Left forelimb (tissue), 1 donor: ENCODE data around the gene OPA1.

ENCODE experiments used
- DNase-seq: peaks from one replicate; pipeline ENCODE4 v3.0.0-alpha.2; 2018; ENCODE audit warnings: low spot score

The OPA1 gene, protein sequence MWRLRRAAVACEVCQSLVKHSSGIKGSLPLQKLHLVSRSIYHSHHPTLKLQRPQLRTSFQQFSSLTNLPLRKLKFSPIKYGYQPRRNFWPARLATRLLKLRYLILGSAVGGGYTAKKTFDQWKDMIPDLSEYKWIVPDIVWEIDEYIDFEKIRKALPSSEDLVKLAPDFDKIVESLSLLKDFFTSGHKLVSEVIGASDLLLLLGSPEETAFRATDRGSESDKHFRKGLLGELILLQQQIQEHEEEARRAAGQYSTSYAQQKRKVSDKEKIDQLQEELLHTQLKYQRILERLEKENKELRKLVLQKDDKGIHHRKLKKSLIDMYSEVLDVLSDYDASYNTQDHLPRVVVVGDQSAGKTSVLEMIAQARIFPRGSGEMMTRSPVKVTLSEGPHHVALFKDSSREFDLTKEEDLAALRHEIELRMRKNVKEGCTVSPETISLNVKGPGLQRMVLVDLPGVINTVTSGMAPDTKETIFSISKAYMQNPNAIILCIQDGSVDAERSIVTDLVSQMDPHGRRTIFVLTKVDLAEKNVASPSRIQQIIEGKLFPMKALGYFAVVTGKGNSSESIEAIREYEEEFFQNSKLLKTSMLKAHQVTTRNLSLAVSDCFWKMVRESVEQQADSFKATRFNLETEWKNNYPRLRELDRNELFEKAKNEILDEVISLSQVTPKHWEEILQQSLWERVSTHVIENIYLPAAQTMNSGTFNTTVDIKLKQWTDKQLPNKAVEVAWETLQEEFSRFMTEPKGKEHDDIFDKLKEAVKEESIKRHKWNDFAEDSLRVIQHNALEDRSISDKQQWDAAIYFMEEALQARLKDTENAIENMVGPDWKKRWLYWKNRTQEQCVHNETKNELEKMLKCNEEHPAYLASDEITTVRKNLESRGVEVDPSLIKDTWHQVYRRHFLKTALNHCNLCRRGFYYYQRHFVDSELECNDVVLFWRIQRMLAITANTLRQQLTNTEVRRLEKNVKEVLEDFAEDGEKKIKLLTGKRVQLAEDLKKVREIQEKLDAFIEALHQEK

DNA sequence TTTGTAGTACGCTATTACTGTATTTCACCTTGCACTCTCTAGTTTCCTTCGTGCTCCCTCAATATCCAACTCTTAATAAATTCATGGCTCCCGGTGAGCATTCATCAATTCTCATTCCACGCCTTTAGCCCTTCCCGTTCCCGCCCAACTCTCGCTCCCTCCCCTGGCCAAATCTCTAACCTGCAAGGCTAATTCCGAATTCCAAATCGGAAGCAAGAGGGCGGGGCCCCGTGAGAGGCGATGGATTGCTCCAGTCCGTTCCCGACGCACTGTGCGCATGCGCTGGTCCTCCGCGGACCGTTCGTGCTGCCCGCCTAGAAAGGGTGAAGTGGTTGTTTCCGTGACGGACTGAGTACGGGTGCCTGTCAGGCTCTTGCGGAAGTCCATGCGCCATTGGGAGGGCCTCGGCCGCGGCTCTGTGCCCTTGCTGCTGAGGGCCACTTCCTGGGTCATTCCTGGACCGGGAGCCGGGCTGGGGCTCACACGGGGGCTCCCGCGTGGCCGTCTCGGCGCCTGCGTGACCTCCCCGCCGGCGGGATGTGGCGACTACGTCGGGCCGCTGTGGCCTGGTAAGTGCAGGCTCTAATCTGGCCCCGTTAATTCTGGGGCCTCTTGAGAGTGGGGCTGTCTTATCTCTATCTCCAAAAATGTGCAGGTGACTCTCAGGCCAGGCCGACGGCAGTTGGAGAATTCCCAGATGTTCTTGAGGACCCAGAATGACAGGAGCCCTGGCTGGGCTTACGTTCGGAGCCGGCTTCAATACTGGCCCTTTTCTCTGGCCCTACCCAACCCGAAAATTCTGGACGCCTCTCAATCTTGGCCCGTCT lies at the start of gene OPA1:
Gene OPA1, plus strand, starts transcription at position 368 of the 827 bp plus-strand sequence. Its CDS starts 170 bp downstream, at position 538.
- peak; percentile 97 for DNase-seq

DNA sequence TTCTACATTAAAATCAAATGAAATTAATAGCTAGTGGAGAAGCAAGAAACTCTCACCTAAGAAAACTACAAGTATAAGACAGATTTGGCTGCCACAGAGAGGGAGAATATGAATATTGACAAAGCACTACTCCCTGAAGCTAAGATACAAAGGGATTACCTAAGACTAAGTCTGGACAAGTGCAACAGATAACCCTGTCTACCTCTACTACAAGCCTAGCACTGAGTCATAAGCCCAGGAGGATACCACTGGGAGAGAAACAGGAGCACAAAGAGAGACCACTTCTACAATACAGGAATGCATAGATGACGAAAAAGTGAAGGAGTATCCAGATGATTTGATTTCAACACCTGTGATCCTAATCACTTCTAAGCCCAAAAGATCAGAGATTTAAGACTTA lies 48.7 kb upstream of the OPA1 start:
- no peak for DNase-seq

DNA sequence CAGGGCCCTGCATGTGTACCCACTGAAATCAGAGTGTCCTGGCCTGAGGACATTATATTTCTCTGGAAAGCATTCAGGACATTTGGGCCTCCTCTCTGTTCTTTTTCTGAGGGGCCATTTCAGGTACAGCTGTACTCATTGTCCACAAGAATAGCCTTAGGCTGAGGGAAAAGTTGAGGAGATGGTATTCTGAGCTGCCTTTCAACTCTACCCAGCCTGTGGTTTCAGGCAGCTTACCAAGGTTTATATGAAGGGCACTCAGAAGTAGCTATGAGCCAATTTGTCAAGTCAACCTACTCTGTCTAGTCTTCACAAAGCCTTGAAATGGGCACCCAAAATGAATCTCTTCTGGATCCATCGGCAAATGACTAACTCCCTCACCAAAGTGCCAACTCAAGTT lies 47.7 kb upstream of the OPA1 start:
- no peak for DNase-seq

DNA sequence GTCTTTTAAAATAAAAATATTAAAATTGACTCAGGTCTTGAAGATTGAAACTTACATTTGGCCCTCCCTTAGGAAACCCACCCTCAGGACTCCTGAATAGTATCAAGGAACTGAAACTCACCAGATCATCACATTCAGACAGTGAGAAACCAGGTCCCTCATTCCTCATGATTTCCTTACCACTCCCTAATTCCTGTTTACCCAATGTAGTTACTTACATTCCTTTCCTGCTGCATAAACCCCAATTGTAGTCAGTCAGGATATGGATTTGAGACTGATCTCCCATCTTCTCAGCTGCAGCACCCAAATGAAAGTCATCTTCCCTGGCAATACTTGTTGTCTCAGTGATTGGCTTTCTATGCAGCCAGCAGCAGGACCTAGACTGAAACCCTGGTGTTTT lies 46.9 kb upstream of the OPA1 start:
- DNase-seq = no peak

DNA sequence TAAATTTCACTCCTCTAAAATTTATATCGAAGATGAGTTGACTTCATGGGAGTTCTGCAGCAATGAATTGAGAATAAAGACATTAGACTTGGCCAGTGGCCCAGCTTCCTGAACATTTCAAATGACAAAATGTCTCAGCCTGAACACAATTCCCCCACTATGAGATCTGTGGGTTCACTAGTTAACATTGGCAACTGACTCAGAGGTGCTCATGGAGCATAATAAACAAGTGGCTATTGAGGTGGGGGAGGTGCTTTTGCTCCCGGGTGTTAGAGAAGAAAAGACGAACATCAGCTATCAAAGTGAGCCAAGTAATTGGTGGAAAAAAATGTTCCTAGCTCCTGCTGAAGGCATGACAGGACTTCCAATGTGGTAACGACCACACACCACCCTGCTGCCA lies 44.6 kb upstream of the OPA1 start:
- no peak for DNase-seq

DNA sequence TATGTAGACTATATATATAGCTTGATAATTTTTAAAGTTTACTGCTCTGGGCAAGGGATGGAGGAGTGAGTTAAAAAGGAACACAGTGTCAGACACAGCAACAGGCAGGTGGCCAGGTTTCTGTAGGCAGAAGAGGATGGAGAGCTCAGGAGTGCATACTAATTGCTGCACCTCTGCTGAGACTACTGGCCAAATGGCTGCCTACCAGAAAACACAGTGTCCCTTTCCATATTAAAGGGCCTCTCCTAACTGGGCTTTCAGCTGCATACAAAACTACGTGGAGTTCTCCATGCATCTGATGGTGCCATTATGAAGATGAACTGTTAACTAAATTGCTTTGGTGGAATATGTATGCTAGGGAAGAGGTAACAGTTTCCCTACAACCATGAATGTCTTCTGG lies 40.1 kb upstream of the OPA1 start:
- DNase-seq = no peak

DNA sequence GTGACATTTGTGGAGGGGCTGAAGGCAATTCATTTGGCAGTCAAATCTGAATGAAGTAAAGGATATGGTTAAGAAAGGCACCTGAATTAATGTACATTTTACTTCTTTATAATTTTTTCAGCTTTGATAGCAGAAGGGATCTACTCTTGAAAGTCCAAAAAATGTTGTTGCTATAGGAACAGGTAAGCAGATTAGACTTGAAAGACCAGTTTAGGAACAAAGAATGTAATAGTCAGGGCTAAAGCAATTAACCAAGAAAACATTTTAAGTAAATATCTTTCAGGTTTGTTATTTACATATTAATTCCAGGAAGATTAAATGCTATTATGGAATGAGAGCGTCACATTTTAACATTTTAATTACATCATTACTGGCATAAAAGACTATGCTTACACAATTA lies 39.4 kb upstream of the OPA1 start:
- DNase-seq = no peak

DNA sequence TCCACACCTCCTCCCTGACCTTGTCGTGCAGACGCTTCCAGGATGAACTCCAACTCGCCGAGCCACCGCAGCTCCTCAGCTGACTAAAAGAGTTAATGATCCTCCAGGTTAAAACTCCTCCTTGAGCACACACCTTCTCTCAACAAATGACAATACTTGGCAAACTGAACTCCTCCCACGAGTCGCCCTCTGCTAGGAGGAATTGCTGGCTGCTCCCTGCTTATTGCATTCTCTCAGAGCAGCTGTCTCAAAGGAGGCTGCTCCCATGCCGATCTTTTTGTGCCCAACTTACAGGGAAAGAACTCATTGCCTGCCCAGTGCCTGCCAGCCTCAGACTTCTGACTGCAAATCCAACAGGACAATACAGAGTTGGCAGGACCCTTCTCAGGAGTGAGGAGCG lies 38.2 kb upstream of the OPA1 start, which contains the start of gene ATP13A4:
Gene ATP13A4, minus strand, starts transcription at position 85 of the 400 bp plus-strand sequence. CDS start 96 bp downstream, outside the sequence.
- DNase-seq = no peak

DNA sequence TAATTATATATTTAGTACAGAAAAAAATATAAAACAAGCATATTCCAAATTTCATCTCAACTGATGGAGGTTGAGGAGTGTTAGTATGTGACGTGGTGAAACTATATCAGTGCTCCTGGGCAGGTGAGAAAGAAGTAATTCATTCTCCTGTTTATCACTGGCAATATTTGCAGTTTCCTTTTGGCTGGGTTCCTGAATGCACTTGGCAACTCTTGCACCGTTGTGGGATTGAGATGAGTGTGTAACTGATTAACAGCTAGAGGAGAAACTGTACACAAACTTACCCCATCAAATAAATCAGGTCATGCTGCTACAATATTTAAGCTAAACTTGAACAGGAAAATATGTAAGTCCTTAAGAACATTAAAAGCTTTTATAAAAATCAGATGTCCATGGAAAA lies 36.2 kb upstream of the OPA1 start:
- DNase-seq = no peak

DNA sequence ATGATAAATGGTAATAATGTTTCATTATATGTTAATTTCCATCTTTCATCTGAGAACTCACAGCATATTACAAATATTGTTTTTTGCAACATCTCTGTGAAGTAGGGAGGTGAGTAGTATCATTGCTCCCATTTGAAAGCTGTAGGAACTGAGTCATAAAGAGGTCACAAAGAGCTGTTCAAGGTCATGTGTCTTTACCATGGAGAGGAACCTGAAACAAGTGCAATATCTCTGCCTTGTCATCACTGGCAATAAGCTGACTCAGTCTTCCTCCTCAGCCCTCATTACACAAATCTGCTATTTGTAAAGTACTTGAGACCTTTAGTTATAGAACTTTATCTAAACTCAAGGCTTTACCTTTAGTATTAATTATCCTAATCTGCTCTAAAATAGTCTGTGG lies 33.9 kb upstream of the OPA1 start:
- no peak for DNase-seq

DNA sequence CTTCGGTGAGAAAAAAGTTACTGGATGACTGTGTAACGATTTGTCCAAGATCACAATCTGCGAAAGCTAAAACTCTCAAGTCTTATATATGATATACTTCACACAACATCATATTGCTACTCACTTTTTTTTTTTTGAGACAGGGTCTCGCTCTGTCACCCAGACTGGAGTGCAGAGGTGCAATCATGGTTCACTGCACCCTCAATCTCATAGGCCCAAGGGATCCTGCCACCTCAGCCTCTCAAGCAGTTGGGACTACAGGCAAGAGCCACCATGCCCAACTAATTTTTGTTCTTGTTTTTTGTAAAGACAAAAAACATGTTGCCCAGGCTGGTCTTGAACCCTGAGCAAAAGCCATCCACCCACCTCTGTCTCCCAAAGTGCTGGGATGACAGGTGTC lies 32.9 kb upstream of the OPA1 start:
- DNase-seq = no peak

DNA sequence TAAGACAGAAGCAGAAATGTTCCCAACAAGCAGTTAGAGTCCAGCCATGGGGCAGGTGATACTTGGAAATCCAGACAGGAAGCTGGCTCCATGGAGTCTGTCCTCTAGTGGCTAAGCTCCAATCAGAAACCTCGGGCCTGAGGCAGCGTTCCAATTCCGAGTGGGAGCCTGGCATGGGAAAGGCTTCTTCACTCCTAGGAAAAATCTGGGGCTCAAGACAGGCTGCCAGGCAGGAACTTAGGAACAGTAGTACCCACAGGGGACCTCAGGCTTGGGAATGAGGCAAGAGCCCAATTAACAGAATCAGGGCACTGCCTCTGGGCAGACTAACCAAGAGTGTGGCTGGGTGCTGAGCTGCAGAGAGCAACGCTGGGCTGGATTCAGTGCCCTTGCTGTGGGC lies 32.1 kb upstream of the OPA1 start:
- no peak for DNase-seq

DNA sequence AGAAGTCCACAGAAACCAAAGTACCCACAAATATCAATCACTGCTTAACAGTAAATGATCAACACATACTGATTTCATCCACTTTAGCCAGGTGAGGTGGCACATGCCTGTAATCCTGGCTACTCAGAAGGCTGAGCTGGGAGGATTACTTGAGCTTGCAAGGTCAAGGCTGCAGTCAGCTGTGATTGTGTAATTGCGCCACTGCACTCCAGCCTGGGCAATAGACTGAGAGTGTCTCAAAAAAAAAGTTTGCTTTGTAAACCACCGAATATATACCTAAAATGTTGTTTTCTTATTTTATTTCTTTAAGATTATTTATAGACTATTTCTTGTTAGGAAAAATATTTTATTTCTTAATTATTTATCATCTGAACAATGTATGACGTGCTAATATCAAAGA lies 29.6 kb upstream of the OPA1 start:
- no peak for DNase-seq

DNA sequence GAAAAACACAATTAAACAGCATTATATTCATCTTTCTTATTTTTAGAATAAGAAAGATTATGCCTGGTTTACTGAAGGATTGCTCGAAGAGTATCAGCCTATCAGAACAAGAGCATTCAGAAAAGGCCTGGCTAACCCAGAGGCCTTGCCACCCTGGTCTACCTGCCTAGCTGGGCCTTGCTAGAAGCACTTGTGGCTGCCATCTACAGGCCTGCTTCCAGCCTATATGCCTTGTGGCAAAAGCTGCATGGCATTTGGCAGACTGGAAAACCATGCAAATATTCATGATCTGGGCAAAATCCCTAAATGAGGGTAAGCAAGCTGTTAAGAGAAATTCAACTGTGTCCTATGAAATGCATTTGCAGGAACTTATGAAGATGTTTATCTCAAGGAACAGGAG lies 29.0 kb upstream of the OPA1 start:
- no peak for DNase-seq

DNA sequence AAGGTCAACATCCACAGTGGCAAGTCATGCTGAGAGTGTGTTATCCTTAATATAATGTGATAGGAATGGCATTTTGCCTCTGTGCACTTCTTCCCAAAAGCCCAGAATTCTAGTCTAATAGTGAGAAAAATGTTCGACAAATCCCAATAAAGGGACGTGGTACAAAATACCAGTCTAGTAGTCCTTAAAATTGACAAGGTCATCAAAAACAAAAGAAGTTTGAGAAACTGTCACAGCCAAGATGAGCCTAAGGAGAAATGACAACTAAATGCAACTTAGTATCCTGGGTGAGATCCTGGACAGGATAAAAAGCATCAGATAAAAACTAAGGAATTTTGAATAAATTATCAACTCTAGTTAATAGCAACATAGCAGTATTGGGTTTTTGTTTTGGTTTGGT lies 23.9 kb upstream of the OPA1 start:
- no peak for DNase-seq

DNA sequence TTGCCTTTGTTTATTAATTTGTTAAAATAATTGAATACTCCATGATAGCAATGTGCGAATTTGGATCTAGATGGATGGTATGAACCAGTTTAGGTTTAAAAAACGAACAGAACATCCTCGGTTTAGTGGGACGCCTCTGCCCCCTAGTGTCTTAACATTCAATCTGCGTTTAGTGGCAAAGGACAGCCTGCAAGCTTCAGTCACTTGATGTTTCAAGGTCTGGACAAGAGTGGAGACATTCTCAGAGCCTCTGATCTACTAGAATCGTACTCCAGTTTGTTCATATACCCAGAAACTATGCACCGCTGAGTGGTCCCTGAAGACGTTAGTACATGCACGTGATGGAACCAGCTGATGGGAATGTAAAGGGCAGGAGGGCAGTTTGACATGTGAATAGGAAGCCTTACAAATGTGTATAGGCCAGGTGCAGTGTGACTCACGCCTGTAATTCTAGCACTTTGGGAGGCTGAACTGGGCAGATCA lies 20.5 kb upstream of the OPA1 start:
- peak; percentile 76 for DNase-seq

DNA sequence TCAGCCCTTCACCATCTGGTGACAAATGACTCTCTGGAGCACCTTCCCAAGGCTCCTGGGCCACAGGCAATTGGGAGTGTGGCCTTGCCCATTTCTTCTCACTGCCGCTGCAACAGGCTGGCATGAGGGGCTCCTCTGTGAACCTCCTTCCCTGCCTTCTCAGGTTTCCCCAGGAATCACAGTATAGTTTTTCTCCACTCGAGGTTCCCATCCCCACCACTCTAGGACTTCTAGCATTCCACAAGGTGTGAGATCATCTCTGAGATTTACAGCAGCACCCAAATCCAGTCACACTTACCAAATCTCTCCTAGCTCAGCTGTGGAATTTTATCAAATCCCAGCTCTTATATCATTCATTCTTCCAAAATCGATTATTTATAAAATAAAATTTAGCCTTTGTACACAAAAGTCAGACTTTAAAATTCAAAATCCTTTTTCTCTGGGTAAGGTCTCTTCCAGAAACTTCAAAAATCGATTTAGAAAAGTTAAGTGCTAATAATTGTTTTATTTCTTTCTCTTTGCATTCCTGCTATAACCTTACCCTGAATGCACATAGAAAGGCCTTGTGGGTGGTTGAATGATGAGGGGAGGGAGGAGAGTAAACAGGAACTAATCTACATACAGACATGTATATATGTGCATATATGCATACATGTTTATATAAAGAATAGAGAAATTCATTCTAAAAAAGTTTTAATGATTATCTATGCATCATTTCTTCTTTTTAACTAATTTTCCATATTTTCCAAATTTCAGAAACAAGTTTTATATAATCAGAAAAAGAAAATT lies 19.4 kb upstream of the OPA1 start:
- DNase-seq = no peak

DNA sequence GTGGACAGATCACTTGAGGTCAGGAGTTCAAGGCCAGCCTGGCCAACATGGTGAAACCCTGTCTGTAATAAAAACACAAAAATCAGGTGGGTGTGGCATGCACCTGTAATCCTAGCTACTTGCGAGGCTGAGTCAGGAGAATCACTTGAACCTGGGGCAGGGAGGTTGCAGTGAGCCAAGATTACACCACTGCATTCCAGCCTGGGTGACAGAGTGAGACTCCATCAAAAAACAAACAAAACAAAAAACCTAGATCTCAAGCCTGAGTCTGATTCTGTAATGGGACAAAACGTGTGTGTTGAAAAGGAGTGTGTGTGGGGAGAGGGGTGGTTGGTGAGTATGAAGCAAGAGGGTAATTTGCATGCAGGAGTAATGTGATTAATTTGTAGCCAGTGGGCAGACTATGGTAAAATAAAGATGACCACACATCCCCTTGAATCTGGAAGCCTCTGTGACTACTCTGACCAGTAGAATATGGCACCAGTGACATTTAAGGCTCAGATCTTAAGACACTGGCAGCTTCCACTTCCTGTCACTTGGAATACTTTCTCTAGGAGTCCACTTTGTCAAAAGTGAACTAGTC lies 18.4 kb upstream of the OPA1 start:
- DNase-seq = no peak

DNA sequence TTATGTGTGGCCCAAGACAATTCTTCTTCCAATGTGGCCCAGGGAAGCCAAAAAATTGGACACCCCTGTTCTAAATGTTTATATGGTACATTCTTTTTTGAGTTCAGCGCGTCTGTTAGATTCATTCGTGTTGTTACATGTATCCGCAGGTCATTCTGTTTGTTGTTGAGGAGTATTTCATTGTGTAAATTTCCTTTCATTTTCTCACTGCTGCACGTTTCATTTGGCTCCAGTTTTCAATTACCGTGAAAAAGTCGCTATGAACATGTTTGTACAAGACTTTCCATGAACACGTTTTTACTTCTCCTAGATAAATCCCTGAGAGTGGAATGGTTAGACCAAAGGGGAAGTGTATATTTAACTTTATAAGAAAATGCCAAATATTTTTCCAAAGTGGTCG lies 7.5 kb upstream of the OPA1 start:
- DNase-seq = no peak

DNA sequence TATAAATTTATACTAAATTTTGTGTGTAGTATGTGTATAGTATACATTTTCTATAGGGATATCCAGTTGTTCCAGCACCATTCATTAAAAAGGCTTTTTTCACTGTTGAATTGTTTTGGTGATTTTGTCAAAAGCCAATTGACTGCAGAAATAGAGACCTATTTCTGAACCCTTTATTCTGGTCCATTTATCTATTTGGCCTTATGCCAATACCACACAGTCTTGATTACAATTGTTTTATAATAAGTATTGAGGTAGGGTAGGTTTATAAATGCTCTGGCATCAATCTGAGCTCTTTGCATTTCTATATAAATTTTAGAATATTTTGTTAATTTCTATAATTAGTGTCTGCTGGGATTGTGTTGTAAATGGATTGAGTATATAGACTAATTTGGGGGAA lies 6.5 kb upstream of the OPA1 start:
- no peak for DNase-seq

DNA sequence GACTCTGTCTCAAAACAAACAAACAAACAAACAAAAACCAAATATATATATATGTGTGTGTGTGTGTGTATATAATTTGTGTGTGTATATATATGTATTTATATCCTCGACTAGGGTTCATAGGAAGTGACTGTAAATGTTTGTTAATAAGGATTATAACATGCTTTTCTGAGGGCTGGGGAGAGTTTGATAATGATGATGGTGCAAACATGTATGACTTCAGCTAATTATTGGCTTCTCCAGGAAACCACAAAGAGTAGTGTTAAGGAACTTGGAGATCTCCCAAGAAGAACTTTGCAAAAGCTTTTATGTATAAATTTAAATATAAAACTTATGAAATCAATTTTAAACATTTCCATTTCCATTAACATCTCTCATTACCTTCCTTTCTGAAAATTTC lies 3.9 kb upstream of the OPA1 start:
- no peak for DNase-seq
